Fibroblast of pulmonary artery (primary cell): ENCODE data around the gene BZW1.
A peak's percentile ranks its signal among the peaks of the same experiment; 100 is the strongest.

Experiments
- DNase-seq: peaks from one replicate; pipeline ENCODE4 v3.0.0-alpha.2; 2010; ENCODE audit warnings: low read depth
- H3K4me3 ChIP-seq: replicated peaks from 2 replicates; pipeline ENCODE4 v1.5.1; 2011; ENCODE audit warnings: low read depth, mild to moderate bottlenecking, control low read depth, low read length, moderate library complexity
- TF ChIP-seq, protein P1 (sequence below): IDR thresholded peaks from 2 replicates; pipeline ENCODE4 v1.5.1; 2011; ENCODE audit warnings: mild to moderate bottlenecking, control low read depth, low read length, inconsistent platforms; ENCODE audit errors: missing control alignments

BZW1 gene

DNA sequence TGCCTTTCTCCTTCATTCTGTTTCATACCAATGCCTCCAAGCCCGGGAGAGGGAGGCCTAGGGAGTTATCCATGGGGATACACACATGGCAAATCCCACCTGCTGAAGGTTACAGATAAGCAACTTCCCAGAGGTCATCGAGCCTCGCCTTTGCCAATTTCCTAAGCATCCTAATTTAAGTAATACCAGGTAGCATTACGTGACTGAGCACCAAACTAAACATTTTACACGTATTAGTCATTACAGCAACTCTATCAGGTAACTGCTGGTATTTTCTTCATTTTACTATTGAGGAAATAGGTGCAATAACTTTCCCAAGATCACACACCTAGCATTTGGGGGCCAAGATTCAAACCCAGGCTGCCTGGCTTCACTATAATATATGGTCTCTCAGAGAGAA is 30.1 kb upstream of the BZW1 start:
- H3K4me3 ChIP-seq, result no peak overlapping the region
- TF ChIP-seq, protein P1, sequence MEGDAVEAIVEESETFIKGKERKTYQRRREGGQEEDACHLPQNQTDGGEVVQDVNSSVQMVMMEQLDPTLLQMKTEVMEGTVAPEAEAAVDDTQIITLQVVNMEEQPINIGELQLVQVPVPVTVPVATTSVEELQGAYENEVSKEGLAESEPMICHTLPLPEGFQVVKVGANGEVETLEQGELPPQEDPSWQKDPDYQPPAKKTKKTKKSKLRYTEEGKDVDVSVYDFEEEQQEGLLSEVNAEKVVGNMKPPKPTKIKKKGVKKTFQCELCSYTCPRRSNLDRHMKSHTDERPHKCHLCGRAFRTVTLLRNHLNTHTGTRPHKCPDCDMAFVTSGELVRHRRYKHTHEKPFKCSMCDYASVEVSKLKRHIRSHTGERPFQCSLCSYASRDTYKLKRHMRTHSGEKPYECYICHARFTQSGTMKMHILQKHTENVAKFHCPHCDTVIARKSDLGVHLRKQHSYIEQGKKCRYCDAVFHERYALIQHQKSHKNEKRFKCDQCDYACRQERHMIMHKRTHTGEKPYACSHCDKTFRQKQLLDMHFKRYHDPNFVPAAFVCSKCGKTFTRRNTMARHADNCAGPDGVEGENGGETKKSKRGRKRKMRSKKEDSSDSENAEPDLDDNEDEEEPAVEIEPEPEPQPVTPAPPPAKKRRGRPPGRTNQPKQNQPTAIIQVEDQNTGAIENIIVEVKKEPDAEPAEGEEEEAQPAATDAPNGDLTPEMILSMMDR, result no peak
- no peak for DNase-seq

GRCh38 chr2:200782251-200782650 is 29.5 kb upstream of the BZW1 start:
- TF ChIP-seq, protein P1, result no peak
- DNase-seq, result peak; percentile 27

DNA sequence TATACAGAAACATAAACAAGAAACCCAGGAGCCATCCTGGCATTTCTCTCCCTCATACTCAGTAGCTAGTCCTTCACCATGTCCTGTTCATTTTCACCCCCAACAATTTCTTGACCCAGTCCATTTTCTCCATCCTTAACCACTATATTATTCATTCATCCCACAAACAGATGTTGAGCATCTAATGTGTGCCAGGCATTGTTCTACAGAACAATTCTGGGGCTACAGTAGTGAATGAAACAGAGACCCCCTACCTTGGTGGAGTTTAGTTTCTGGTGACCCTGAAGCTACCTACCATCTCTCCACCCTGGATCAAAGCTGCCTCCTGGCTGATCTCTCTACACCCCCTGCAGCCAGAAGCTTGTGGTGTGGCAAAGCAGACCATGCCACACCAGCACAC is 27.5 kb upstream of the BZW1 start:
- TF ChIP-seq, protein P1, result no peak
- DNase-seq, result no peak

More at GRCh38 chr2:200782251-200782650, 29.5 kb upstream of the BZW1 start:
- H3K4me3 ChIP-seq, result no peak overlapping the region

GRCh38 chr2:200786423-200786822 is 25.3 kb upstream of the BZW1 start:
- no peak for DNase-seq
- TF ChIP-seq, protein P1, result no peak
- no peak overlapping the region for H3K4me3 ChIP-seq

More for the DNA sequence above, 27.5 kb upstream of the BZW1 start:
- no peak overlapping the region for H3K4me3 ChIP-seq

GRCh38 chr2:200786826-200787225 is 24.9 kb upstream of the BZW1 start:
- peak; percentile 92 for DNase-seq
- TF ChIP-seq, protein P1, result no peak
- H3K4me3 ChIP-seq, result peak overlapping the region; percentile 29

DNA sequence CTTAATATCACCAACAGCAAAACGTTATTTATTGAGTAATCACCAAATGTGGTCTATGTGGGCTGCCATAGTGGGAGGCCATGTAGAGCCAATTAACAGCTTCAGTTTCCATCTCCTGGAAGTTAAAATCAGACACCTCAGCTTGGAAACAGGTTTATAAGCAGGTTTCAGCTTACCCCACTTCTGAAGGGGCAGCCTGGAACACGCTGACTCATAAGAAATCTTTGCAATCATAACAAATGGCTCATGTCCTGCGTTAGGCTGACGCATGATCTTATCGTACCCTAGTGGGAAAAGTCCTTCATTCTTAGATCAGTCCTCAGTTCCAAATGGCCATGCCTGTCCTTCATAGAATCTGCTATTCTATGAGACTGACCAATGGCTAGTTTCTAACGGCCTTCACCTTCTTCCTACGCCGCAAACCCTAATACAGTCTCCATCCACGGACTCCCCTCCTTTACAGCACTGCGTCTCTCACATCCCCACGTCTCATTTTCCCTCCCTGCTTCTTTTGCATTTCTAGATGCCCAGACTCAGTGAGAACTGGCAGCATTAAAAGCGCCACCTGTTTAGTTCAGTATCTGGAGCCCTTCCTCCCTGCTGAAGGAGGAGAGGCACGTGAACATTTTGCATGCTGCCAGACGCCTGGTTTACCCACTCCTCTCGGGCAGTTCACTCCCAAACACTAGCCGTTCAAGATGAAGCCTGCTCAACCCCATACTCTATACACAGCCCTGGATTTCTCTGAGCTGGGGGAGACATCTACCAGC is 24.2 kb upstream of the BZW1 start:
- peak overlapping the region; percentile 29 for H3K4me3 ChIP-seq
- DNase-seq, result peak; percentile 96
- TF ChIP-seq, protein P1, result no peak
